Measurements from ENCODE around the gene PERM1. TPM values are rescaled to one million over a fixed set of nuclear protein-coding genes. Genes with fewer than 3 reads are reported as not detected.

Gene PERM1
- total and polyA plus RNA-seq, 9 of the 15 experiments (the other 6 are each of a cell fraction or from before 2014, with no cell fraction given), result not detected

DNA sequence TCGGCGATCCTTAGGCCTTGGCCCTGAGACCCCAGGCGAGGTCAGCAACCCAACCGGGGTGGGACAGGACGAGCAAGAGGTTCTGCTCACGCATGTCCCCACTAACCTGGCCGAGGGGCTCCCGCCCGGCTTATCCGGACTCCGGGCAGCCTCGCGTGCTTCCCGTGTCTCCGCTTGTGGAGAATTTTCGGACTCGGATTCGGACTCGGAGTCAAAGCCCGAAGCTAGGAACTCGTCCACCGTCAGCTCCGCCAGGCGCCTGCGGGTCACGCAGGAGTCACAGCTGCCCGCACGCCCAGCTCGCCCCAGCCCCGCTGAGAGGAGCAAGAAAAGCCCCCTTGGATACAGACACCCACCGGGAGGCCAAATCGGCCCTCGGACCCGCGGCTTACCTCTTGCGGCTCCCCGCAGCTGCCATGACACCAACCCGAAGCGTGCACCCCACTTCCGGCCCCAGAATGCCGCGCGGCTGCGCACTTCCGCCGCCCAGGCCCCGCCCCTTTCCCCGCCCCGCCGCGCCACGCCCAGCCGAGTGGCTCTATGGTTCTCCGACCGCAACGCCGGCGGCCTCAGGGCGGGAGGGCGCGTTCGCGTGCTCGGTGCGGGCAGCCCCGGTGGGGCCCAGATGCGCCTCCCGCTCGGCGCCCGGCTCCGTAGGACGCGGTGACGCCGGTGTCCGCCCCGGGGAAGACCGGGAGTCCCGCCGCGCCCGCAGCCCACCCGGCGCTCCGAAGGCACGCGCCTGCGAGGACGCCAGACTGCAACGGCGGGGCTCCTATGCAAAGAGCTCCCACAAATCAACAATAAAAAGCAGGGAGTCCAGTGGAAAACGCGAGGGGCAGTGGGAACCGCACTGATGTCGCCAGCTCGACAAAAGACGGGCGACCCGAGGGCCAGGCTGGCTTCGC, 22.8 kb downstream of the PERM1 start, which contains the start of gene NOC2L (continued):
- TF ChIP-seq HLTF (IDR thresholded peaks at IDR 0.05) (no peak), NR1H2 (CRISPR knock-in tag; IDR thresholded peaks at IDR 0.05) (no peak), DIDO1 (tag; IDR thresholded peaks at IDR 0.05; ENCODE audit: low read depth) (peak; percentile 67; the same call in 1 of the 2 replicates), GATAD2B (IDR thresholded peaks at IDR 0.05; ENCODE audit: borderline replicate concordance) (no peak), TCF7 (IDR thresholded peaks at IDR 0.05; ENCODE audit: borderline replicate concordance) (no peak), HOXB6 (CRISPR knock-in tag; IDR thresholded peaks at IDR 0.05; ENCODE audit: borderline replicate concordance) (no peak), ZNF133 (CRISPR knock-in tag; IDR thresholded peaks at IDR 0.05) (no peak), ZNF785 (CRISPR knock-in tag; IDR thresholded peaks at IDR 0.05) (no peak), CBX1 (IDR thresholded peaks at IDR 0.05; ENCODE audit: low read depth) (peak; percentile 63; the same call in 1 of the 2 replicates), ZNF12 (CRISPR knock-in tag; IDR thresholded peaks at IDR 0.05) (no peak), ZNF511 (CRISPR knock-in tag; IDR thresholded peaks at IDR 0.05) (peak; percentile 80; the same call in 1 of the 2 replicates), BCOR (IDR thresholded peaks at IDR 0.05) (no peak)
- TF ChIP-seq, protein P1, sequence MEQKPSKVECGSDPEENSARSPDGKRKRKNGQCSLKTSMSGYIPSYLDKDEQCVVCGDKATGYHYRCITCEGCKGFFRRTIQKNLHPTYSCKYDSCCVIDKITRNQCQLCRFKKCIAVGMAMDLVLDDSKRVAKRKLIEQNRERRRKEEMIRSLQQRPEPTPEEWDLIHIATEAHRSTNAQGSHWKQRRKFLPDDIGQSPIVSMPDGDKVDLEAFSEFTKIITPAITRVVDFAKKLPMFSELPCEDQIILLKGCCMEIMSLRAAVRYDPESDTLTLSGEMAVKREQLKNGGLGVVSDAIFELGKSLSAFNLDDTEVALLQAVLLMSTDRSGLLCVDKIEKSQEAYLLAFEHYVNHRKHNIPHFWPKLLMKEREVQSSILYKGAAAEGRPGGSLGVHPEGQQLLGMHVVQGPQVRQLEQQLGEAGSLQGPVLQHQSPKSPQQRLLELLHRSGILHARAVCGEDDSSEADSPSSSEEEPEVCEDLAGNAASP (IDR thresholded peaks at IDR 0.05), result no peak
- TF ChIP-seq, protein P2, sequence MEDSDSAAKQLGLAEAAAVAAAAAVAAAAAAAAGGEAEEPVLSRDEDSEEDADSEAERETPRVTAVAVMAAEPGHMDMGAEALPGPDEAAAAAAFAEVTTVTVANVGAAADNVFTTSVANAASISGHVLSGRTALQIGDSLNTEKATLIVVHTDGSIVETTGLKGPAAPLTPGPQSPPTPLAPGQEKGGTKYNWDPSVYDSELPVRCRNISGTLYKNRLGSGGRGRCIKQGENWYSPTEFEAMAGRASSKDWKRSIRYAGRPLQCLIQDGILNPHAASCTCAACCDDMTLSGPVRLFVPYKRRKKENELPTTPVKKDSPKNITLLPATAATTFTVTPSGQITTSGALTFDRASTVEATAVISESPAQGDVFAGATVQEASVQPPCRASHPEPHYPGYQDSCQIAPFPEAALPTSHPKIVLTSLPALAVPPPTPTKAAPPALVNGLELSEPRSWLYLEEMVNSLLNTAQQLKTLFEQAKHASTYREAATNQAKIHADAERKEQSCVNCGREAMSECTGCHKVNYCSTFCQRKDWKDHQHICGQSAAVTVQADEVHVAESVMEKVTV (CRISPR knock-in tag; IDR thresholded peaks at IDR 0.05), result no peak
- TF ChIP-seq, protein P3, sequence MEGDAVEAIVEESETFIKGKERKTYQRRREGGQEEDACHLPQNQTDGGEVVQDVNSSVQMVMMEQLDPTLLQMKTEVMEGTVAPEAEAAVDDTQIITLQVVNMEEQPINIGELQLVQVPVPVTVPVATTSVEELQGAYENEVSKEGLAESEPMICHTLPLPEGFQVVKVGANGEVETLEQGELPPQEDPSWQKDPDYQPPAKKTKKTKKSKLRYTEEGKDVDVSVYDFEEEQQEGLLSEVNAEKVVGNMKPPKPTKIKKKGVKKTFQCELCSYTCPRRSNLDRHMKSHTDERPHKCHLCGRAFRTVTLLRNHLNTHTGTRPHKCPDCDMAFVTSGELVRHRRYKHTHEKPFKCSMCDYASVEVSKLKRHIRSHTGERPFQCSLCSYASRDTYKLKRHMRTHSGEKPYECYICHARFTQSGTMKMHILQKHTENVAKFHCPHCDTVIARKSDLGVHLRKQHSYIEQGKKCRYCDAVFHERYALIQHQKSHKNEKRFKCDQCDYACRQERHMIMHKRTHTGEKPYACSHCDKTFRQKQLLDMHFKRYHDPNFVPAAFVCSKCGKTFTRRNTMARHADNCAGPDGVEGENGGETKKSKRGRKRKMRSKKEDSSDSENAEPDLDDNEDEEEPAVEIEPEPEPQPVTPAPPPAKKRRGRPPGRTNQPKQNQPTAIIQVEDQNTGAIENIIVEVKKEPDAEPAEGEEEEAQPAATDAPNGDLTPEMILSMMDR (IDR thresholded peaks at IDR 0.05 in 2 of 3, conservative IDR thresholded peaks at IDR 0.05 in 1 of 3; ENCODE audit: insufficient read depth in 2 of 3, low read depth in 1 of 3, low read length in 3 of 3), result no peak
- TF ChIP-seq, protein P4, sequence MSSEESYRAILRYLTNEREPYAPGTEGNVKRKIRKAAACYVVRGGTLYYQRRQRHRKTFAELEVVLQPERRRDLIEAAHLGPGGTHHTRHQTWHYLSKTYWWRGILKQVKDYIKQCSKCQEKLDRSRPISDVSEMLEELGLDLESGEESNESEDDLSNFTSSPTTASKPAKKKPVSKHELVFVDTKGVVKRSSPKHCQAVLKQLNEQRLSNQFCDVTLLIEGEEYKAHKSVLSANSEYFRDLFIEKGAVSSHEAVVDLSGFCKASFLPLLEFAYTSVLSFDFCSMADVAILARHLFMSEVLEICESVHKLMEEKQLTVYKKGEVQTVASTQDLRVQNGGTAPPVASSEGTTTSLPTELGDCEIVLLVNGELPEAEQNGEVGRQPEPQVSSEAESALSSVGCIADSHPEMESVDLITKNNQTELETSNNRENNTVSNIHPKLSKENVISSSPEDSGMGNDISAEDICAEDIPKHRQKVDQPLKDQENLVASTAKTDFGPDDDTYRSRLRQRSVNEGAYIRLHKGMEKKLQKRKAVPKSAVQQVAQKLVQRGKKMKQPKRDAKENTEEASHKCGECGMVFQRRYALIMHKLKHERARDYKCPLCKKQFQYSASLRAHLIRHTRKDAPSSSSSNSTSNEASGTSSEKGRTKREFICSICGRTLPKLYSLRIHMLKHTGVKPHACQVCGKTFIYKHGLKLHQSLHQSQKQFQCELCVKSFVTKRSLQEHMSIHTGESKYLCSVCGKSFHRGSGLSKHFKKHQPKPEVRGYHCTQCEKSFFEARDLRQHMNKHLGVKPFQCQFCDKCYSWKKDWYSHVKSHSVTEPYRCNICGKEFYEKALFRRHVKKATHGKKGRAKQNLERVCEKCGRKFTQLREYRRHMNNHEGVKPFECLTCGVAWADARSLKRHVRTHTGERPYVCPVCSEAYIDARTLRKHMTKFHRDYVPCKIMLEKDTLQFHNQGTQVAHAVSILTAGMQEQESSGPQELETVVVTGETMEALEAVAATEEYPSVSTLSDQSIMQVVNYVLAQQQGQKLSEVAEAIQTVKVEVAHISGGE (CRISPR knock-in tag; IDR thresholded peaks at IDR 0.05), result no peak; a peak in 1 of 6 replicates
- TF ChIP-seq, protein P5, sequence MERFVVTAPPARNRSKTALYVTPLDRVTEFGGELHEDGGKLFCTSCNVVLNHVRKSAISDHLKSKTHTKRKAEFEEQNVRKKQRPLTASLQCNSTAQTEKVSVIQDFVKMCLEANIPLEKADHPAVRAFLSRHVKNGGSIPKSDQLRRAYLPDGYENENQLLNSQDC (CRISPR knock-in tag; IDR thresholded peaks at IDR 0.05), result no peak

Measured in K562 (cell line).